Measurements from ENCODE around the gene PCSK1. TPM values are rescaled to one million over a fixed set of nuclear protein-coding genes. Genes with fewer than 3 reads are reported as not detected.
A peak's percentile ranks its signal among the peaks of the same experiment; 100 is the strongest.

The PCSK1 gene
- total RNA-seq, 4 donors from 2014 or later, result 0.62 to 1.6 (median 0.92) TPM; not detected in 1

- WGBS, 2 donors (ENCODE audit: low coverage in 1 of 2), result 95% methylated on average over 3 of the region's 4 CpGs; no CpG with 5 or more reads in 1 of the 2 donors
- Histone ChIP-seq H3K9me3 (no peaks in the 10 kb centered on the region), H3K36me3 (no peaks in the 10 kb centered on the region), H3K27me3 (no peaks in the 10 kb centered on the region), H3K4me3 (no peak overlapping the region), H3K4me1 (no peaks in the 10 kb centered on the region), H3K27ac (no peak overlapping the region)
- peak; percentile 46 for ATAC-seq
- TF ChIP-seq POLR2A (IDR thresholded peaks at IDR 0.05) (no peak), CTCF (IDR thresholded peaks at IDR 0.05) (no peak)
Measured at GRCh38 chr5:96474073-96474472, 41.0 kb upstream of the PCSK1 start.

- Histone ChIP-seq H3K27ac (no peak overlapping the region), H3K36me3 (no peaks in the 10 kb centered on the region), H3K4me3 (no peak overlapping the region), H3K4me1 (no peaks in the 10 kb centered on the region), H3K27me3 (no peaks in the 10 kb centered on the region), H3K9me3 (no peaks in the 10 kb centered on the region)
- TF ChIP-seq EP300 (IDR thresholded peaks at IDR 0.05) (no peak), POLR2A (IDR thresholded peaks at IDR 0.05) (no peak), POLR2AphosphoS5 (IDR thresholded peaks at IDR 0.05) (no peak), CTCF (IDR thresholded peaks at IDR 0.05) (no peak)
- ATAC-seq, result no peak
- 38 to 57% methylated on average over 1 of the region's 1 CpG for WGBS, 2 donors (ENCODE audit: low coverage in 1 of 2)
Measured at GRCh38 chr5:96473155-96473554, 40.1 kb upstream of the PCSK1 start.

- TF ChIP-seq CTCF (IDR thresholded peaks at IDR 0.05) (no peak), POLR2AphosphoS5 (IDR thresholded peaks at IDR 0.05) (no peak)
- ATAC-seq, result no peak
- H3K9me3 ChIP-seq, result no peaks in the 10 kb centered on the region
- H3K4me3 ChIP-seq, result no peak overlapping the region
- H3K27me3 ChIP-seq, result no peaks in the 10 kb centered on the region
- H3K27ac ChIP-seq, result no peak overlapping the region
- 59 to 86% methylated on average over 1 of the region's 1 CpG for WGBS, 2 donors (ENCODE audit: low coverage in 1 of 2)
- no peaks in the 10 kb centered on the region for H3K4me1 ChIP-seq
- H3K36me3 ChIP-seq, result no peaks in the 10 kb centered on the region
Measured at GRCh38 chr5:96470785-96471184, 37.7 kb upstream of the PCSK1 start.

- Histone ChIP-seq H3K27ac (no peak overlapping the region), H3K4me3 (no peak overlapping the region), H3K36me3 (no peaks in the 10 kb centered on the region), H3K4me1 (no peaks in the 10 kb centered on the region), H3K27me3 (no peaks in the 10 kb centered on the region), H3K9me3 (no peaks in the 10 kb centered on the region)
- ATAC-seq, result no peak
- no peak for TF ChIP-seq POLR2AphosphoS5 (IDR thresholded peaks at IDR 0.05)
- no peak for TF ChIP-seq EP300 (IDR thresholded peaks at IDR 0.05)
- TF ChIP-seq POLR2A (IDR thresholded peaks at IDR 0.05), result no peak
- no peak for TF ChIP-seq CTCF (IDR thresholded peaks at IDR 0.05)
- 80 to 85% methylated on average over 5 of the region's 5 CpGs for WGBS, 2 donors (ENCODE audit: low coverage in 1 of 2)
Measured at GRCh38 chr5:96468956-96469355, 35.9 kb upstream of the PCSK1 start.

GRCh38 chr5:96463091-96463490, 30.0 kb upstream of the PCSK1 start:
- Histone ChIP-seq H3K4me1 (no peaks in the 10 kb centered on the region), H3K36me3 (no peaks in the 10 kb centered on the region), H3K27ac (no peak overlapping the region), H3K27me3 (no peaks in the 10 kb centered on the region), H3K9me3 (no peaks in the 10 kb centered on the region), H3K4me3 (no peak overlapping the region)
- ATAC-seq, result no peak
- 52 to 53% methylated on average over 2 of the region's 2 CpGs for WGBS, 2 donors (ENCODE audit: low coverage in 1 of 2)
- TF ChIP-seq POLR2AphosphoS5 (IDR thresholded peaks at IDR 0.05), result no peak
- no peak for TF ChIP-seq POLR2A (IDR thresholded peaks at IDR 0.05)
- no peak for TF ChIP-seq EP300 (IDR thresholded peaks at IDR 0.05)
- TF ChIP-seq CTCF (IDR thresholded peaks at IDR 0.05), result no peak

Data from gastroesophageal sphincter (tissue), 4 donors.